ENCODE measurements around the gene TRIM43B.
A peak's percentile ranks its signal among the peaks of the same experiment; 100 is the strongest.
"Not testable (repeated sequence)": the region's sequence is repeated elsewhere in the genome, so short reads cannot be mapped to it uniquely, and the experiment has no call there.

The TRIM43B gene

DNA sequence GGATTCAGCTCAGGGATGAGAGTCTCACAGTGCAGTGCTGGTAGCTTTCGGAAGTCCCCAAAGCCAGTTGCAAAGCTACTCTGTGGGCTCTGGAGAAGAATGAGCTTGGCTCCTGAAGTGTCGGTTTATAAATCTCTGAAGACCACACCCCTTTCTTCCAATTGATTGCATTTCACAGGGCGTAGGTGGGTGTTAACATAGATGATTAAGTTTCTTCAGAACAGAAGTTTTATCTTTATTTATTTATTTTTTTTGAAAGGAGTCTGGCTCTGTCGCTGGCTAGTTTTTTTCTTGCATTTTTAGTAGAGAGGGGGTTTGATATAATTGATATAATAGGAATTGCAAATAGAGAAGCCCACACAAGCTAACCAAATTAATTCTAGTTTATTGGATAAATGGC lies at the start of gene TRIM43B:
TRIM43B (minus strand) TSS at position 101 of the 400 bp plus-strand sequence. CDS start 2,040 bp downstream, outside the sequence.
- H3K4me3 ChIP-seq; H3K27ac ChIP-seq; DNase-seq (ENCODE audit: low spot score): not testable (repeated sequence)

DNA sequence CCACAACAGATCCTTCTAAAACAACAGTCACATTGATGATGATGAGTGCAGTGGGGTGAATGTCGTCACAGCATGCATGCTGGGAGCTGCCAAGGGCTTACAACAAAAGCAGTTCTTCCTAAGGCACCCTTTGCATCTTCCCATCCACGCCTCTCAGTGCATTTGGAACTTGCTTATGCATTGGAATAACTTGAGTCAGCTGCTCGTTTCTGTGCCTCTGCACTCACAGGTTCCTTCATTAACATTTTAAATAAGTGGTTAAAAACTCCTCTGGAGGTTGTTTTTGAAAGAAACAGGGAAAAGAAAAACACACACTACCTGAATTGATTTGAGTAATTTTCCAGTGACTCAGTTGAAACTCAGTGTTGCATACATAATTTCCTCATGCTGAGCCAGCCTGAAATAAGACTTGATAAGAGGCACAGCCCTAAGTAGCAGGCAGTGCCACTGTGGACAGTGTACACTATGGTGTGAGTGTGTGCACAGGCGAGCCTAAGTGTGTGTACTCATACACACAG lies 46.8 kb upstream of the TRIM43B start:
- Histone ChIP-seq H3K4me3 (no peak overlapping the region), H3K27ac (no peak overlapping the region)
- no peak for DNase-seq (ENCODE audit: low spot score)
- TF ChIP-seq, protein P1, sequence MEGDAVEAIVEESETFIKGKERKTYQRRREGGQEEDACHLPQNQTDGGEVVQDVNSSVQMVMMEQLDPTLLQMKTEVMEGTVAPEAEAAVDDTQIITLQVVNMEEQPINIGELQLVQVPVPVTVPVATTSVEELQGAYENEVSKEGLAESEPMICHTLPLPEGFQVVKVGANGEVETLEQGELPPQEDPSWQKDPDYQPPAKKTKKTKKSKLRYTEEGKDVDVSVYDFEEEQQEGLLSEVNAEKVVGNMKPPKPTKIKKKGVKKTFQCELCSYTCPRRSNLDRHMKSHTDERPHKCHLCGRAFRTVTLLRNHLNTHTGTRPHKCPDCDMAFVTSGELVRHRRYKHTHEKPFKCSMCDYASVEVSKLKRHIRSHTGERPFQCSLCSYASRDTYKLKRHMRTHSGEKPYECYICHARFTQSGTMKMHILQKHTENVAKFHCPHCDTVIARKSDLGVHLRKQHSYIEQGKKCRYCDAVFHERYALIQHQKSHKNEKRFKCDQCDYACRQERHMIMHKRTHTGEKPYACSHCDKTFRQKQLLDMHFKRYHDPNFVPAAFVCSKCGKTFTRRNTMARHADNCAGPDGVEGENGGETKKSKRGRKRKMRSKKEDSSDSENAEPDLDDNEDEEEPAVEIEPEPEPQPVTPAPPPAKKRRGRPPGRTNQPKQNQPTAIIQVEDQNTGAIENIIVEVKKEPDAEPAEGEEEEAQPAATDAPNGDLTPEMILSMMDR (IDR thresholded peaks at IDR 0.05) = no peak

DNA sequence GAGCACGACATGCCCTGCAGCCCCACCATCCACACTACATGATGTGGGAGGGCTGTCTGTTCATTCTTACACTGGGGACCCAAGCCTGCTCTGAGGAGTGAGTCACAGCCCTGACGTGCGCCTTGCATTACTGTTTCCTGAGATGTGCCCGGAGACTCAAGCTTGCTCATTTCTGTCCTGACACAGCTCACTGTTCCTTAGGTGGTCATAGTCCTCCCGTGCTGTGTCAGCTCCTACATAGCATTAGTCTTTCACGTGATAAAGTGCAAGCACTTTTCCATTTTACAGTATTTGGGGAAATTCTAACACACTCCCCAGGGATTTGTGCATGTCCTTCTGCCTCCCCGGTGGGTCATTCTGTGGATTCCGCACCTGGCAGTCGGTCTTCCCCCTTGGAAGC lies 46.2 kb upstream of the TRIM43B start:
- TF ChIP-seq, protein P1 (IDR thresholded peaks at IDR 0.05) = no peak
- no peak for DNase-seq (ENCODE audit: low spot score)

DNA sequence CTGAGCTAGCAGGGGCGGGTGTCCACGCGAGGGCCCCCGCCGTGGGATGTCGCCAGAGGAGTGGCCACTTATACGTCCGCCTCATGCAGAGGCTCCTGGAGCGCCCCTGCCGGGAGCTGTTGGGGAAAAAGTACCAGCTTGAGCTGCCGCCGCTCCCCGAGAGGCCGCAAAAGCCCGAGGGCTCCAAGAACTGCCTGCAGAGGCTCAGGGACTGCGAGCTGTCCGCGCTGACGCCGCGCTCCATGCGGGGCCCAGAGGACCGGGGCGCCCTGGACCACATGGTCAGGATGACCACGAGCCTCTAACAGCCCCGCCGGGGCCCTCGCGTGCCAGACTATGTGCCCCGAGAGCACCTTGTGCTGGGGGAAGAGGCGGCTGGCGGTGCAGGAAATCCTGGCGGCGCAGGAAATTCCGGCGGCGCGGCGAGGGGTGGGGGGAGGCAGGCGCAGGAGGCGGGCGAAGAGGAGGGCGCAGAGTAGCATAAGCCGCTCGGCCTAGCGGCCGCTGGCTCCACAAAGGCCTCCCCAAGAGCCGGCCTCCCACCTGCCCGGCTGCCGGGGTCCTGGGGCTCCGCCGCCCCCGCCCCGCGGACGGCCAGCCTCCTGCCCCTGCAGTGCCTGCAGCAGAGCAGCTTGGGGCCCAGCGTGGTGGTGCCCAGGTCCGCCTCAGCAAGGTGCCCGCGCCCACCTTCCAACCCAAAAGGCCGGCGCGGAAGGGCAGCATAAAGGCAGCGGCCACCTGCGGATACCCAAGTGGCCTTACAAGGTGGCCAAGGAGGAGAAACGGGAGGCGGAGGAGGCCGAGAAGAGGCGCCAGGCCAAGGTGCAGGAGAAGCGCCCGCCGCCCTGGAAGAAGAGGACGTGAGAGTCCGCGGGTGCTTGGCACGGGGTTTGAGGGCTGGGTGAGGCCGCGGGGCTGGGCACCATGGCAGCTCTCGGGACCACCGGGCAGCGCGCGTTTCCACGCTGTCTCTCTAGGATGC lies 42.1 kb upstream of the TRIM43B start:
- peak; percentile 76 for DNase-seq (ENCODE audit: low spot score)
- Histone ChIP-seq H3K4me3 (peak overlapping the region; percentile 82), H3K27ac (peak overlapping the region in 1 of 2 donors; percentile 62)
- TF ChIP-seq, protein P1 (IDR thresholded peaks at IDR 0.05) = no peak

More for the DNA sequence above, 46.2 kb upstream of the TRIM43B start:
- no peak overlapping the region for H3K4me3 ChIP-seq
- H3K27ac ChIP-seq = no peak overlapping the region

DNA sequence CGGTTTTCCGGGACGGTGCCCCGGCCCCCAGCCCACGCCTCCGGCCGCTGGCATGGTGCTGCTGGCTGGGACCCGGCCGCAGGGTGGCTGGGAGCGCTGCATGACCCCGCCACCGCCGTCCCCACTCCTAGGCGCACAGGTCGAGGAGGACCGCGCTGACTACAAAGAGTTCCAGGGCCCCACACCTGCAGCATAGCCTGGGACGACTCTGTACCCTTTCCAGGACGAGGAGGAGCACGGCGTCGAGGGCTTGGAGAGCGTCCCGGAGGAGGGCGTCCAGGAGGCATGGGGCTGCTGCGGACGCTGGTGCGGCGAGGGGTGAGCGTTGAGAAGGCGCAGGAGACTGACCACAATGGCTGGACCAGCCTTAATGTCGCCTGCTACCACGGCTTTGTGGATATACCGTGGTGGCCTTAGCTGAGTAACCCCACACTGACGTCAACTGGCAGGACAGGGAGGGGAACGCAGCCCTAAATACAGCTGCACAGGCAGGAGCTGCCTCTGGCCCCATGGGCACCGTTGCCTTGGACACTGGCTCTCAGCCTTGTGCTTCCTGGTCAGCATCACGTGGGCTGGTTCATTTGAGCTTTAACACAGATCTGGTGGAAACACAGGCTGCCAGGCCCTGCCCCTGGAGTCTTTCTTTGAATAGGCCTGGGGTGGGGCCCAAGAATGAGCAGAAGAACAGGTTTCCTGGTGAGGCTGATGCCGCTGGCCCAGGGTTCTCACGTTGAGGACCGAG lies 40.9 kb upstream of the TRIM43B start:
- DNase-seq (ENCODE audit: low spot score) = no peak
- TF ChIP-seq, protein P1 (IDR thresholded peaks at IDR 0.05) = no peak
- Histone ChIP-seq H3K27ac (no peak overlapping the region), H3K4me3 (peak overlapping the region; percentile 82)

DNA sequence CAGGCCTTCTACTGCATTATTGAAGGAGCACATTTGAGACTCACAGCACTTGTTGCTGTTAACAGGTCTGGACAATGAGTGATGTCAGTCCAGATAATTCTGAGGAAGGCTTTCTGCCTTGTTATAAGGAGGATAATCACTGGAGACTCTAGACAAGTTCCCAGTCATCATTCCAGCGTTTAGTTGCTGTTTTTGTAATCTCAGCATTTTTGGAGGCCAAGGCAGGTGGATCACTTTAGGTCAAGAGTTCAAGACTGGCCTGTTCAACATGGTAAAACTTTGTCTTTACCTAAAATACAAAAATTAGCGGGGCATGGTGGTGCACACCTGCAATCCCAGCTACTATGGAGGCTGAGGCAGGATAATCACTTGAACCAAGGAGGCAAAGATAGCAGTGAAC lies 39.6 kb upstream of the TRIM43B start:
- Histone ChIP-seq H3K27ac (no peak overlapping the region), H3K4me3 (no peak overlapping the region)
- TF ChIP-seq, protein P1 (IDR thresholded peaks at IDR 0.05) = no peak
- no peak for DNase-seq (ENCODE audit: low spot score)

DNA sequence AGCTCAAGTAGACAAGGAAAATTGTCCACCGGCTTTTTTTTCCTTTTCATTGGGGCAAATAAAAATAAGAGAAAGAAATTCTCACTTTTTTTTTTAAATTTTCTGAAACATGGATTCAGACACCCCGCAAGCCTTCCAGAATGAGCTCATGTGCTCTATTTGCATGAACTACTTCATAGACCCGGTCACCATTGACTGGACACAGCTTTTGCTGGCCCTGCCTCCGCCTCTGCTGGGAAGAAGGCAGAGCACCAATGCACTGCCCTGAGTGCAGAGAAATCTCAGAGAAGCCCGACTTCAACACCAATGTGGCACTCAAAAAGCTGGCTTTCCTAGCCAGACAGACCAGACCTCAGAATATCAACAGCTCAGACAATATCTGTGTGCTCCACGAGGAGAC lies 30.2 kb upstream of the TRIM43B start:
- DNase-seq (ENCODE audit: low spot score) = no peak
- Histone ChIP-seq H3K4me3 (no peak overlapping the region), H3K27ac (no peak overlapping the region)
- TF ChIP-seq, protein P1 (IDR thresholded peaks at IDR 0.05) = no peak

DNA sequence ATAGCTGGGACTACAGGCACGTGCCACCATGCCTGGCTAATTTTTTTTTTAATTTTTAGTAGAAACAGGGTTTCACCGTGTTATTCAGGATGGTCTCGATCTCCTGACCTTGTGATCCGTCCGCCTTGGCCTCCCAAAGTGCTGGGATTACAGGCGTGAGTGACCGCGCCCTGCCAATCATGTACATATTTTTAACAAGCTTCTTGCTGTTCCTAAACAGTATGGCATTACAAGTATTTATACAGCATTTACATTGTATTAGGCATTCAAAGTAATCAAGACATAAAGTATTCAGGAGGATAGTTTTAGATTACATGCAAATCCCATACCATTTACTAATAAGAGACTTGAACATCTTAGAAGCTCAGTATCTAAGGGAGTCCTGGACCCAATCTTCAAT lies 29.7 kb upstream of the TRIM43B start:
- DNase-seq (ENCODE audit: low spot score); H3K27ac ChIP-seq; H3K4me3 ChIP-seq: not testable (repeated sequence)
